ENCODE measurements around the gene STRA6.

- no peak for TF ChIP-seq RFX5 (IDR thresholded peaks at IDR 0.05; ENCODE audit: low read length)
- TF ChIP-seq PBX3 (IDR thresholded peaks at IDR 0.05) = no peak
- TF ChIP-seq RAD21 (IDR thresholded peaks at IDR 0.05; ENCODE audit: low read length) = no peak
- no peak for TF ChIP-seq CTCF (IDR thresholded peaks at IDR 0.05)
Measured at GRCh38 chr15:74233851-74234597, 31.4 kb upstream of the STRA6 start.
